SJCRH30 (cell line): ENCODE measurements around the gene BRD2. TPM values are rescaled to one million over a fixed set of nuclear protein-coding genes. Genes with fewer than 3 reads are reported as not detected.

Experiments
- DNase-seq, 2 experiments: peaks; one replicate each; pipeline ENCODE4 v3.0.0-alpha.2; 2015 to 2020
- H3K27ac ChIP-seq: fragments of 250-450 bp; sonication (Bioruptor Pico); 2 replicates; pipeline ENCODE4 v1.5.1; 2020; ENCODE audit warnings: mild to moderate bottlenecking, moderate library complexity
- H3K27me3 ChIP-seq: fragments of 250-450 bp; sonication (Bioruptor Pico); 2 replicates; pipeline ENCODE4 v1.5.1; 2020; ENCODE audit warnings: mild to moderate bottlenecking, moderate library complexity
- H3K36me3 ChIP-seq: fragments of 250-450 bp; sonication (Bioruptor Pico); 2 replicates; pipeline ENCODE4 v1.5.1; 2020; ENCODE audit warnings: mild to moderate bottlenecking, moderate library complexity
- H3K4me1 ChIP-seq: fragments of 250-450 bp; sonication (Bioruptor Pico); 2 replicates; pipeline ENCODE4 v1.5.1; 2020; ENCODE audit warnings: mild to moderate bottlenecking, moderate library complexity
- H3K4me3 ChIP-seq: fragments of 250-450 bp; sonication (Bioruptor Pico); 2 replicates; pipeline ENCODE4 v1.5.1; 2020; ENCODE audit warnings: mild to moderate bottlenecking, moderate library complexity
- H3K9me3 ChIP-seq: fragments of 250-450 bp; sonication (Bioruptor Pico); replicated peaks from 2 replicates; pipeline ENCODE4 v1.5.1; 2020; ENCODE audit warnings: mild to moderate bottlenecking, moderate library complexity
- total RNA-seq: library from RNA; depleted of rRNA; stranded (reverse); fragments of >200 nt; shearing (Covaris generic); gene quantifications from 2 replicates; pipeline ENCODE4 v1.2.3, GENCODE V29; 2014

Gene BRD2
- total RNA-seq, 1 experiment from 2014 or later, result 199 TPM

DNA sequence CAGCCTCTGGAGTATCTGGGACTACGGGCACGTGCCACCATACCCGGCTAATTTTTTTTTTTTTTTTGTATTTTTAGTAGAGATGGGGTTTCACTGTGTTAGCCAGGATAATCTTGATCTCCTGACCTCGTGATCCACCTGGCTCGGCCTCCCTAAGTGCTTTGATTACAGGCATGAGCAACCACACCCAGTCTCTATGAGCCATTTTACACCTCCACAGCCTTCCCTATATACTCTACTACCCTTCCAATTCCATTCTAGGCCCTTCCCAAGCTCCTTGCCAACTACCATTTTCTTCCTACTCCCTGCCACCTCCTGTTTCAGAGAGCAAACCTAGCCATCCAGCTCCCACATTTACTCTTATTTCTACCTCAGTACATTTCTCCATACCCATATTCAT lies 7.8 kb upstream of the BRD2 start:
- H3K36me3 ChIP-seq, result no peaks in the 10 kb centered on the region
- H3K27ac ChIP-seq, result no peak overlapping the region
- DNase-seq, result no peak
- no peaks in the 10 kb centered on the region for H3K4me1 ChIP-seq
- no peaks in the 10 kb centered on the region for H3K9me3 ChIP-seq
- no peaks in the 10 kb centered on the region for H3K27me3 ChIP-seq
- H3K4me3 ChIP-seq, result no peak overlapping the region

- Histone ChIP-seq H3K27ac (no peak overlapping the region), H3K4me1 (no peaks in the 10 kb centered on the region), H3K4me3 (no peak overlapping the region), H3K36me3 (no peaks in the 10 kb centered on the region), H3K27me3 (no peaks in the 10 kb centered on the region), H3K9me3 (no peaks in the 10 kb centered on the region)
- DNase-seq, result no peak
These were observed 6.1 kb upstream of the BRD2 start for GRCh38 chr6:32962213-32962826.

- Histone ChIP-seq H3K9me3 (no peaks in the 10 kb centered on the region), H3K4me3 (no peak overlapping the region), H3K27ac (no peak overlapping the region), H3K27me3 (no peaks in the 10 kb centered on the region), H3K36me3 (no peaks in the 10 kb centered on the region), H3K4me1 (no peaks in the 10 kb centered on the region)
- DNase-seq, result no peak
These were observed 4.5 kb upstream of the BRD2 start for GRCh38 chr6:32963866-32964265.

DNA sequence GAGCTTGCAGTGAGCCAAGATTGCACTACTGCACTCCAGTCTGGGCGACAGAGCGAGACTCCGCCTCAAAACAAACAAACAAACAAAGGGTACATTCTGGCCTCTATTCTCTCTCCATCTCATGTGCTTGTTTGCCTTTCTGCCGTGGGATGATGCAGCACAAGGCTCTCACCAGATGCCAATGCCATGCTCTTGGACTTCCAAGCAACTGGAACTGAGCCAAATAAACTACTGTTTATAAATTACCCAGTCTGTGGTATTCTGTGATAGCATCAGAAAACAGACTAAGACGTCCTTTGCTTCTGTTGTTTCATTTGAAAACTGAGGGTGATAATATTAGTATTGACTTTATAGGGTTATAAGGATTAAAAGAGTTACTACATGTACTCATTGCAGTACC lies 3.6 kb upstream of the BRD2 start:
- Histone ChIP-seq H3K27ac (no peak overlapping the region), H3K36me3 (peaks cover 4% of the 10 kb centered on the region; the same call in 1 of the 2 replicates), H3K27me3 (no peaks in the 10 kb centered on the region), H3K4me3 (no peak overlapping the region), H3K4me1 (no peaks in the 10 kb centered on the region), H3K9me3 (no peaks in the 10 kb centered on the region)
- DNase-seq, result no peak

DNA sequence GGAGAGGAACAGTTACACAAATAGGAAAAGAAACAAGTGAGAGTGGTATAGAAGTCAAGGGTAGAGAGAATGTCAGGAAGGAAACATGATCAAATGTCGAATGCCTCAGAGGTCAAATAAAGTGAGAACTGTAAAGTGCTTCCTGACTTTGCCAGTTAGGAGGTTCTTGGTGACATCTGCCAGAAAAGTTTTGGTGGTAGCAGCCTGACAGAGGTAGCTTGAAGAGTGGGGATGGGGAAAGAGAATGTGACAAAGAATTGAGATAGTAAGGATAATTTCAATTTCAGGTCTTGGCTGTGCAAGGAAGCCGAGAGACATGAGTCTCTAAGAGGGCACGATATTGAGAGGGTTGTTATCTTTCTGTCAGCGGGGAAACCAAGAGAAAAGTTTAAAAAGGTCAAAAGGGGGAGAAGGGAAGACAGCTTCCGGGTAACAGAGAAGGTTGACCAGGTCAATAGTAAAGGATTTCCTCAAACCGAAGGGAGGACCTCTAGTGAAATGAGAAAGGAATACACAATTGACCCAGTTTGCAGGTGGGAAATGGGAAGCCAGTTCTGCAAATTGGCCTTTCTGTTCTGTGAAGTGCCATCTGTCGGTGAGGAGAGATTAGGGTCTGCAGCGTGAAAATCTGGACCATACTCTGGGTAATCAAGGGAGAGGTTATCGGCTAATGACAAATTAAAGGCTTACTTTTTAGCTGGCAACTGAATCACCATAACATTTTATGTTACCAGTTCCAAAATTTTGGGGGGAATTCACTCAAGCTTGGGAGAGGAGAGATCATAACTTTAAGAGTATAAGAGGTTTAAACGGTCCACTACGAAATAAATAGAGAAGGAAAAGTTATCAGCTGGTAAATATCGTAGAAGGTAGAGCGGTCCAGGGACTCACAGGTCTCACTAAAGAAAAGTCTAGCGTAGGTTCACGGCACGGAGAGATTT lies 973 bp upstream of the BRD2 start:
- Histone ChIP-seq H3K27me3 (no peaks in the 10 kb centered on the region), H3K27ac (peak overlapping the region; percentile 100), H3K9me3 (no peaks in the 10 kb centered on the region), H3K4me1 (no peaks in the 10 kb centered on the region), H3K36me3 (peaks cover 15% of the 10 kb centered on the region), H3K4me3 (peak overlapping the region; percentile 86)
- peak in 1 of 2 experiments; percentile 65 for DNase-seq

DNA sequence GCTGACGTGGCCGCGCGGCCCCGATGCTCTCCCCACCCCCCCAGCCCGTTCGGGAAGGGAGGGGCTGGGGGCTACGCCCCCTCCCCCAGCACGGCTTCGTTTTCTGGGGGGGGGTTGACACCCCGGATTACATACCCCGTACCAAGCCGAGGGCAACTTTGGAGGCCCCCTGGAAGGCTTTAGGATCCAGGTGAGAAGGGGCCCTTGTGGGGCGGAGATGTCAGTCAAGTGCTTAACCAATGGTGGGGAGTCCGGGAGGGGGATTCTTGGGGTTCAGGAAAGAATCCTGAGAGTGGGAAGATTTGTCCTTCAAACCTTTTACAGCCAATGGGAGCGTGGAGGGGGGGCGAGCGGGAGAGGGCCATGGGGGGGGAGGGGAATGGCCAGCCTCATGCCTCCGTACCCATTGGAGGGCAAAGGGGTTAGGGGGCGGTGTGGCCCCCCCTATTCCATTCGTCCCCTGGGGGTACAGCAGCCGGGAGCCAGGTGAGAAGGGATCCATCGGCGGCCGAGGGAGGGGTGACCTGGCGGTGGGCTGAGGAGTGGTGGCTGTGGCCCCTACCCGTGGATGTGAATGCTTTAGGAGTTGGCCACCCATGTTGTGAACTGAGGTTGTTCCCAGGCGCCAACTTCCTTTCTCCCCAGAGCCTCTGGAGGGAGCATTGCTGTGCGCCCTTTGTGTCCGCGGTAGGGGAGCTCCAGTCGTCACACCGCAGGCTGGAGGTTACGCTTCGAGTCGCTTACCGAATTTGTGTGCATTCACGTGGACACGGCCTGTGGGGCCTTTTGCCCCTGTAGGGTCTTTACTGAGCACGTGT lies 682 bp downstream of the BRD2 start:
- Histone ChIP-seq H3K4me1 (no peaks in the 10 kb centered on the region), H3K27me3 (no peaks in the 10 kb centered on the region), H3K27ac (peak overlapping the region; percentile 100), H3K9me3 (no peaks in the 10 kb centered on the region), H3K4me3 (peak overlapping the region; percentile 86), H3K36me3 (peaks cover 31% of the 10 kb centered on the region)
- DNase-seq, result peak; percentile 91 to 93

- H3K27me3 ChIP-seq, result no peaks in the 10 kb centered on the region
- peak; percentile 88 to 93 for DNase-seq
- H3K4me3 ChIP-seq, result peak overlapping the region; percentile 86
- H3K9me3 ChIP-seq, result no peaks in the 10 kb centered on the region
- H3K27ac ChIP-seq, result peak overlapping the region; percentile 100
- no peaks in the 10 kb centered on the region for H3K4me1 ChIP-seq
- H3K36me3 ChIP-seq, result peaks cover 39% of the 10 kb centered on the region
These were observed 1.5 kb downstream of the BRD2 start for GRCh38 chr6:32969685-32970412.

DNA sequence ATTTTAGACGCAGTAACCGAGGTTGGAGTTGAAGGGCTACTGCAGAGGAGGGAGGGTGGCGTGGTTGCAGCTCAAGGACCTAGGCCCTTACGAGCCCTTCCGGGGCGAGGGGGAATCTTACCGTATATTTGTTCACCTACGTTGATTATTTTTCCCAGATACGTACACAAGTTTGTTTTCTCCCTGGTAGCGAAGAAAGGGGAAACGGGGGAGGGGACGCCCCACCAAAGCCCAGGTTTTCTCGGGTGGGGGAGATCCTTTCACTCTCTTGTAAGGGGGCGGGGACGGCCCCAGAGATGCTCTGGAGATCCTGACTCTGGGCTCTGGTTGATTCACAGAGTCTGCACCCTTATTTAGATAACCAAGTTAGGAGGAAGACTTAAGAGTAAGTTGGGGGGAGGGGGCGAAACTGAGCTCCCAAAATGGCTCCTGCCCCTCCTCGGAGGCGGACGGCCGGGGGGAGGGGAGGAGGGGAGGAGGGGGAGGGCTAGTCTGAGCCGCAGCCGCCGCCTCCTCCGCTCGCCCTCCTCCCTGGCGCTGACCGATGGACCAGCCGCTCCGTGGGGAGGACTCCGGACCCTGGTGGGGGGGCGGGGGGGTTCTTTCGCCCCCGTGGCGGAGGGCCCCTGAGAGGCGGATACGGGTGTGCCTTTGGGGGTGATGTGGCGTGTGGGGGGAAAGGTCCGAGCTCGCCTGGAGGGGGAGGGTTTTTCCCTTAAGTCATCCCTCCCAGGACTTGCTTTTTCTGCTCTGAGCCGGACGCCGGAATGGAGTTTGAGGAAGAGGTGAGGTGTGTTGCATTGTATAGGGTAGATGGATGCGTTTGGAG lies 2.2 kb downstream of the BRD2 start:
- H3K27ac ChIP-seq, result peak overlapping the region; percentile 100
- no peaks in the 10 kb centered on the region for H3K9me3 ChIP-seq
- DNase-seq, result peak; percentile 87 to 89
- H3K4me1 ChIP-seq, result no peaks in the 10 kb centered on the region
- H3K4me3 ChIP-seq, result peak overlapping the region; percentile 86
- H3K36me3 ChIP-seq, result peaks cover 47% of the 10 kb centered on the region
- no peaks in the 10 kb centered on the region for H3K27me3 ChIP-seq

DNA sequence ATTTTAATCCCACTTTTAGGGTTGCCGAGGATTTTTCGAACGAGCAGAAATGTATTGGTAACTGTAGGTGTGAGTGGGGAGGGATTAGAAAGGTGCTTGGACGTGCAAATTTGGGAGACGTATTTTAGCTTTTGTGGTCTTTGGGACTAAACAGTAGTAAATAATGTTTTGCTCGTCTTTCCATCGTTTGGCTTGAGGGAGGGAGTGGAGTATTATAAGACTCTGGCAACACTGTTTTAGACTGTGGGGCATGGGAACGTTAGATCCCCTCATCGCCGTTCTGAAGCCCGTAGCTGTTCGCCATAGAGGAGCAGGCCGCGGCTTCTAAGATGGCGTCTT lies 2.8 kb downstream of the BRD2 start:
- H3K9me3 ChIP-seq, result no peaks in the 10 kb centered on the region
- H3K4me1 ChIP-seq, result no peaks in the 10 kb centered on the region
- H3K27me3 ChIP-seq, result no peaks in the 10 kb centered on the region
- H3K27ac ChIP-seq, result peak overlapping the region; percentile 100
- peak overlapping the region; percentile 86 for H3K4me3 ChIP-seq
- DNase-seq, result no peak
- peaks cover 53% of the 10 kb centered on the region for H3K36me3 ChIP-seq

GRCh38 chr6:32971581-32972352 lies 3.4 kb downstream of the BRD2 start:
- no peaks in the 10 kb centered on the region for H3K4me1 ChIP-seq
- DNase-seq, result peak; percentile 99 to 100
- no peaks in the 10 kb centered on the region for H3K27me3 ChIP-seq
- H3K4me3 ChIP-seq, result peak overlapping the region; percentile 86
- H3K9me3 ChIP-seq, result no peaks in the 10 kb centered on the region
- H3K27ac ChIP-seq, result peak overlapping the region; percentile 100
- H3K36me3 ChIP-seq, result peaks cover 58% of the 10 kb centered on the region

GRCh38 chr6:32972353-32973143 lies 4.2 kb downstream of the BRD2 start:
- peaks cover 66% of the 10 kb centered on the region for H3K36me3 ChIP-seq
- no peaks in the 10 kb centered on the region for H3K9me3 ChIP-seq
- no peaks in the 10 kb centered on the region for H3K27me3 ChIP-seq
- DNase-seq, result peak in 1 of 2 experiments; percentile 33
- peak overlapping the region; percentile 75 for H3K4me3 ChIP-seq
- H3K27ac ChIP-seq, result peak overlapping the region; percentile 50
- no peaks in the 10 kb centered on the region for H3K4me1 ChIP-seq

GRCh38 chr6:32973144-32974015 lies 5.0 kb downstream of the BRD2 start:
- H3K9me3 ChIP-seq, result no peaks in the 10 kb centered on the region
- H3K27ac ChIP-seq, result peak overlapping the region; percentile 50
- DNase-seq, result peak in 1 of 2 experiments; percentile 57
- H3K4me3 ChIP-seq, result peak overlapping the region; percentile 75
- no peaks in the 10 kb centered on the region for H3K4me1 ChIP-seq
- H3K27me3 ChIP-seq, result no peaks in the 10 kb centered on the region
- H3K36me3 ChIP-seq, result peaks cover 74% of the 10 kb centered on the region
